BLaER1 (cell line): ENCODE results near the gene ABI3.

Experiments
- H3K27ac ChIP-seq: shearing (Covaris generic); formaldehyde crosslinking; 2 replicates; pipeline ENCODE4 v1.8.1; 2022
- H3K27me3 ChIP-seq: shearing (Covaris generic); formaldehyde crosslinking; 2 replicates; pipeline ENCODE4 v1.8.1; 2022
- H3K36me3 ChIP-seq: shearing (Covaris generic); formaldehyde crosslinking; 2 replicates; pipeline ENCODE4 v1.8.1; 2022
- H3K4me1 ChIP-seq: shearing (Covaris generic); formaldehyde crosslinking; 2 replicates; pipeline ENCODE4 v1.8.1; 2022
- H3K4me2 ChIP-seq: shearing (Covaris generic); formaldehyde crosslinking; 2 replicates; pipeline ENCODE4 v1.8.1; 2022
- H3K4me3 ChIP-seq: shearing (Covaris generic); formaldehyde crosslinking; 2 replicates; pipeline ENCODE4 v1.8.1; 2022
- H3K9ac ChIP-seq: shearing (Covaris generic); formaldehyde crosslinking; 2 replicates; pipeline ENCODE4 v1.8.1; 2022
- H3K9me3 ChIP-seq: shearing (Covaris generic); formaldehyde crosslinking; 2 replicates; pipeline ENCODE4 v1.8.1; 2022
- H4K20me1 ChIP-seq: shearing (Covaris generic); formaldehyde crosslinking; 2 replicates; pipeline ENCODE4 v1.8.1; 2022
- Cebpa-rat ChIP-seq: shearing (Covaris generic); IDR thresholded peaks from 2 replicates; pipeline ENCODE4 v1.8.1; 2022

Gene ABI3

DNA sequence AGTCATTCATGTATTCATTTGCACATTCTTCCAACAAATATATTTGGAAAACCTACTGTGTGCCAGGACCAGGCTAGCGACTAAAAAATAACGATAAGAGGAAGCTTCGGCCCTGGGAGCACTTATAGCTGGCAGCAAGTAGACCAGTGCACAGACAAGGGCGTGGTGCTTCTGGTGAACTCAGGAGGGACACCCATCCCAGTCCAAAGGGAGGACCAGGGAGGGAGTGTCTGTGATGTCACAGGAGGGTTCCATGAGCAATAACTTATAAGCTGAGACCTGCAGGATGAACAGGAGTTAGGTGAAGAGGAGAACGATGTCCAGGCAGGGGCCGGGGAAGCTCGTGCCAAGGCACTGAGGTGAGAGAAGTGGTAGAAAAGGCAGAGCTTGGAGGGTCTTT, 37.4 kb downstream of the ABI3 start:
- Histone ChIP-seq H4K20me1 (no peaks in the 10 kb centered on the region), H3K9me3 (no peaks in the 10 kb centered on the region), H3K4me3 (no peak overlapping the region), H3K27me3 (no peaks in the 10 kb centered on the region), H3K9ac (no peak overlapping the region), H3K36me3 (no peaks in the 10 kb centered on the region), H3K27ac (no peak overlapping the region), H3K4me2 (peak overlapping the region; percentile 86; the same call in 1 of the 2 replicates), H3K4me1 (peaks cover 55% of the 10 kb centered on the region)
- no peak for TF ChIP-seq Cebpa-rat

- Histone ChIP-seq H3K27me3 (no peaks in the 10 kb centered on the region), H3K4me1 (peaks cover 61% of the 10 kb centered on the region), H3K36me3 (no peaks in the 10 kb centered on the region), H3K9me3 (no peaks in the 10 kb centered on the region), H3K4me2 (peak overlapping the region; percentile 86), H3K27ac (peak overlapping the region; percentile 42; the same call in 1 of the 2 replicates), H3K9ac (peak overlapping the region; percentile 12; the same call in 1 of the 2 replicates), H4K20me1 (no peaks in the 10 kb centered on the region), H3K4me3 (peak overlapping the region; percentile 44; the same call in 1 of the 2 replicates)
- no peak for TF ChIP-seq Cebpa-rat
These were observed 38.8 kb downstream of the ABI3 start for GRCh38 chr17:49249292-49249794.

GRCh38 chr17:49249890-49250522, 39.5 kb downstream of the ABI3 start:
- Histone ChIP-seq H3K27ac (peak overlapping the region; percentile 42; the same call in 1 of the 2 replicates), H3K4me3 (no peak overlapping the region), H3K27me3 (no peaks in the 10 kb centered on the region), H3K4me2 (peak overlapping the region; percentile 86), H3K36me3 (no peaks in the 10 kb centered on the region), H3K4me1 (peaks cover 61% of the 10 kb centered on the region), H3K9me3 (no peaks in the 10 kb centered on the region), H4K20me1 (no peaks in the 10 kb centered on the region), H3K9ac (no peak overlapping the region)
- TF ChIP-seq Cebpa-rat, result no peak

- Histone ChIP-seq H4K20me1 (no peaks in the 10 kb centered on the region), H3K27ac (no peak overlapping the region), H3K27me3 (no peaks in the 10 kb centered on the region), H3K9ac (no peak overlapping the region), H3K9me3 (no peaks in the 10 kb centered on the region), H3K4me1 (peaks cover 64% of the 10 kb centered on the region), H3K36me3 (no peaks in the 10 kb centered on the region), H3K4me3 (no peak overlapping the region), H3K4me2 (no peak overlapping the region)
- no peak for TF ChIP-seq Cebpa-rat
These were observed 41.7 kb downstream of the ABI3 start for GRCh38 chr17:49252148-49252695.

GRCh38 chr17:49254066-49254465, 43.6 kb downstream of the ABI3 start:
- Histone ChIP-seq H3K4me2 (no peak overlapping the region), H3K4me1 (peaks cover 52% of the 10 kb centered on the region), H3K27ac (no peak overlapping the region), H4K20me1 (no peaks in the 10 kb centered on the region), H3K27me3 (no peaks in the 10 kb centered on the region), H3K9ac (no peak overlapping the region), H3K9me3 (no peaks in the 10 kb centered on the region), H3K36me3 (no peaks in the 10 kb centered on the region), H3K4me3 (no peak overlapping the region)
- TF ChIP-seq Cebpa-rat, result no peak

- Histone ChIP-seq H3K9me3 (no peaks in the 10 kb centered on the region), H4K20me1 (no peaks in the 10 kb centered on the region), H3K4me2 (no peak overlapping the region), H3K4me1 (peaks cover 50% of the 10 kb centered on the region), H3K4me3 (no peak overlapping the region), H3K36me3 (no peaks in the 10 kb centered on the region), H3K27ac (no peak overlapping the region), H3K27me3 (no peaks in the 10 kb centered on the region), H3K9ac (no peak overlapping the region)
- no peak for TF ChIP-seq Cebpa-rat
These were observed 44.6 kb downstream of the ABI3 start for GRCh38 chr17:49255125-49255524.

DNA sequence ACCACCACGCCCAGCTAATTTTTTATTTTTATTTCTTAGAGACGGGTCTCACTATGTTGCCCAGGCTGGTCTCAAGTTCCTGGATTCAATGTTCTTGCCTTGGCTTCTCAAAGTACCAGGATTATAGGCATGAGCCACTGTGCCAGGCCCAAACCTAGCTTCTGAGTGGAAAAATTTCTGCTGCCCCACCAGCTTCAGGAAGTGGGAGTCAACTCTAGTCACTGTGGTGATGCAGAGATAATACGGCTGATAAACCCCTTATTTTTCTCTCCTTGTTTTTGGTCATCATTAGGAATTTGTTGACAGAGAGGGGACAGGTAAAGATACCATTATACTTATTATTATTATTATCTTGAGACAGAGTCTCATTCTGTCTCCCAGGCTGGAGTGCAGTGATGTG, 47.9 kb downstream of the ABI3 start:
- TF ChIP-seq Cebpa-rat, result no peak
- Histone ChIP-seq H3K27me3 (peaks cover 10% of the 10 kb centered on the region), H3K9me3 (no peaks in the 10 kb centered on the region), H3K4me1 (peaks cover 44% of the 10 kb centered on the region), H3K4me3 (no peak overlapping the region), H3K4me2 (no peak overlapping the region), H4K20me1 (no peaks in the 10 kb centered on the region), H3K9ac (no peak overlapping the region), H3K36me3 (no peaks in the 10 kb centered on the region), H3K27ac (no peak overlapping the region)

GRCh38 chr17:49259663-49260010, 49.1 kb downstream of the ABI3 start:
- H3K4me2 ChIP-seq, result peak overlapping the region; percentile 83

GRCh38 chr17:49260011-49260816, 49.7 kb downstream of the ABI3 start:
- Histone ChIP-seq H4K20me1 (no peaks in the 10 kb centered on the region), H3K4me3 (peak overlapping the region; percentile 70), H3K4me2 (peak overlapping the region; percentile 83), H3K9me3 (no peaks in the 10 kb centered on the region), H3K27me3 (peaks cover 10% of the 10 kb centered on the region), H3K36me3 (no peaks in the 10 kb centered on the region), H3K9ac (peak overlapping the region; percentile 74), H3K4me1 (peaks cover 48% of the 10 kb centered on the region), H3K27ac (peak overlapping the region; percentile 36)
- TF ChIP-seq Cebpa-rat, result no peak

More at GRCh38 chr17:49259663-49260010, 49.1 kb downstream of the ABI3 start:
- Histone ChIP-seq H3K4me1 (peaks cover 42% of the 10 kb centered on the region), H3K27me3 (peaks cover 10% of the 10 kb centered on the region), H3K4me3 (peak overlapping the region; percentile 70), H3K9me3 (no peaks in the 10 kb centered on the region), H3K27ac (peak overlapping the region; percentile 36; the same call in 1 of the 2 replicates), H3K9ac (peak overlapping the region; percentile 74), H3K36me3 (no peaks in the 10 kb centered on the region), H4K20me1 (no peaks in the 10 kb centered on the region)
- TF ChIP-seq Cebpa-rat, result no peak
